ENCODE data around the gene TRDN. TPM values are rescaled to one million over a fixed set of nuclear protein-coding genes. Genes with fewer than 3 reads are reported as not detected.
A peak's percentile ranks its signal among the peaks of the same experiment; 100 is the strongest.

Gene TRDN
- total and polyA plus RNA-seq, 2 donors (not counting 1 experiment from before 2014, with no cell fraction given) = not detected

DNA sequence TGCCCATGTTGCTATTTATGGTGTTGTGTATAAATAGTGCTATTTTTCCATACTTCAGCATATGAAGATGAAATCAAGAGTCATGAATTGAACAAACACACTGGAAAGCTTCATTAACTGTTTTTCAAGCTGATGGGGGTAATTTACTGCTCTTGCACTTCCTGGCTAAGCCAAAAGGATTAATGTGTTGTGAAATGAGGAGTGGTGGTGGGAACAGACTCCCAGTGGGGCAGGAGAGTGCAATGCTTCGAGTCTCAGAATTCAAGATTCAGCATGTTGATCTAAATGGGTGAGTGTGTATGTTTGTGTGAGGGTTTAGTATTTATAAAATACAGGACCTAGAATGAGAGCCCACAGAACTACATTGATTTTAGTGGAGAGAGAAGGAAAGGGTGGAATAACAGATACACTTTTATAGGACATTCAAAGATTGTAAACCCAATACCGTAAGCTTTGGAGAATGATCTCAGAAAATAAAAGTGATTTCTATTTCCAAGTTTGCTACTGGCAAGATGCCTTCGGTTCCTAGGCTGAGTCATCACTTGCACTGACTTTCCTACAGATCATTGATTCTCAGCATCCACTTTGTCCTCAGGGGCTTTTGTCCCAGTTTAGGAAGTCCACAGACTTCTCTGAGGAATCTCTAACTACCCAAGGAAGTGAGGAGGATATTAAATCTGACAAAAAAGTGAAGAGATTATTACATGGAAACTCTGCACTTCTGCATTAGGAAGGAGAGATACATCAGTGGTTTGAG lies 303.6 kb downstream of the TRDN start:
- H3K27me3 ChIP-seq (ENCODE audit: control insufficient read depth, insufficient read depth, low read length) = no peaks in the 10 kb centered on the region
- DNase-seq (ENCODE audit: low read depth in 2 of 2) = peak in 1 of 2 donors; percentile 0
- H3K36me3 ChIP-seq (ENCODE audit: control insufficient read depth, insufficient read depth, low read length) = no peaks in the 10 kb centered on the region
- H3K79me2 ChIP-seq (ENCODE audit: control insufficient read depth, insufficient read depth, low read length) = no peaks in the 10 kb centered on the region
- no peak overlapping the region for H3K9ac ChIP-seq (ENCODE audit: insufficient read depth, low read length)
- no peaks in the 10 kb centered on the region for H3K9me3 ChIP-seq (ENCODE audit: control insufficient read depth, insufficient read depth, low read depth, low read length)
- no peaks in the 10 kb centered on the region for H4K20me1 ChIP-seq (ENCODE audit: control insufficient read depth, extremely low read depth, insufficient read depth, low read length)
- no peak overlapping the region for H2AFZ ChIP-seq (ENCODE audit: low read length)
- H3K4me1 ChIP-seq (ENCODE audit: control insufficient read depth, extremely low read depth, insufficient read depth, low read length) = no peaks in the 10 kb centered on the region
- no peak overlapping the region for H3K4me3 ChIP-seq (replicated peaks in 1 of 4; ENCODE audit: control extremely low read depth in 1 of 4, insufficient read depth in 1 of 4, low read depth in 3 of 4, low read length in 4 of 4)
- TF ChIP-seq EZH2 (IDR thresholded peaks at IDR 0.05; ENCODE audit: low read length, missing control alignments) = no peak
- TF ChIP-seq, protein P1, sequence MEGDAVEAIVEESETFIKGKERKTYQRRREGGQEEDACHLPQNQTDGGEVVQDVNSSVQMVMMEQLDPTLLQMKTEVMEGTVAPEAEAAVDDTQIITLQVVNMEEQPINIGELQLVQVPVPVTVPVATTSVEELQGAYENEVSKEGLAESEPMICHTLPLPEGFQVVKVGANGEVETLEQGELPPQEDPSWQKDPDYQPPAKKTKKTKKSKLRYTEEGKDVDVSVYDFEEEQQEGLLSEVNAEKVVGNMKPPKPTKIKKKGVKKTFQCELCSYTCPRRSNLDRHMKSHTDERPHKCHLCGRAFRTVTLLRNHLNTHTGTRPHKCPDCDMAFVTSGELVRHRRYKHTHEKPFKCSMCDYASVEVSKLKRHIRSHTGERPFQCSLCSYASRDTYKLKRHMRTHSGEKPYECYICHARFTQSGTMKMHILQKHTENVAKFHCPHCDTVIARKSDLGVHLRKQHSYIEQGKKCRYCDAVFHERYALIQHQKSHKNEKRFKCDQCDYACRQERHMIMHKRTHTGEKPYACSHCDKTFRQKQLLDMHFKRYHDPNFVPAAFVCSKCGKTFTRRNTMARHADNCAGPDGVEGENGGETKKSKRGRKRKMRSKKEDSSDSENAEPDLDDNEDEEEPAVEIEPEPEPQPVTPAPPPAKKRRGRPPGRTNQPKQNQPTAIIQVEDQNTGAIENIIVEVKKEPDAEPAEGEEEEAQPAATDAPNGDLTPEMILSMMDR (conservative IDR thresholded peaks at IDR 0.05 in 1 of 2, IDR thresholded peaks at IDR 0.05 in 1 of 2; ENCODE audit: low read depth in 1 of 2, low read length in 2 of 2) = no peak
- H3K27ac ChIP-seq (ENCODE audit: insufficient read depth, low read length) = no peak overlapping the region
- no peak overlapping the region for H3K4me2 ChIP-seq (ENCODE audit: extremely low read depth, insufficient read depth, low read length)

DNA sequence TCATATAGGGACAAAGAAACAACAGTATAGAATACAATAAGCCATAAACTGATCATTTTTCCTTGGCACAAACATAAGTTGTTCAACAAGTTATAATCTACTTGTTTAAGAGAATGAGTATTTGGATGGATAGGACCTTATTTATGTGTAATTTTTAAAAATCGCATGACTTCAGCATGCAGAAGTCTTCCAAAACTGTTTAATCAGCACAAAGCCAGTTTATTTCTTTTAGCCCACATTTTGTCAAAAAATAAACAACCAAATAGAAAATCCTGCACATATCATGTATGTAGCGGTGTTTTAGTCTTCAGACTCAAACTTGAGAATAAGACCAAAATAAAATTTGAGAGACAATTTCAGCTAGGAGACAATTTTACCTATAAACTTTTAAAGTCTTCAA lies 304.7 kb downstream of the TRDN start:
- no peak for DNase-seq (ENCODE audit: low read depth in 2 of 2)
- no peak overlapping the region for H2AFZ ChIP-seq (ENCODE audit: low read length)
- TF ChIP-seq, protein P1 (conservative IDR thresholded peaks at IDR 0.05 in 1 of 2, IDR thresholded peaks at IDR 0.05 in 1 of 2; ENCODE audit: low read depth in 1 of 2, low read length in 2 of 2) = no peak
- TF ChIP-seq EZH2 (IDR thresholded peaks at IDR 0.05; ENCODE audit: low read length, missing control alignments) = no peak
- H3K79me2 ChIP-seq (ENCODE audit: control insufficient read depth, insufficient read depth, low read length) = no peaks in the 10 kb centered on the region
- H3K4me3 ChIP-seq (replicated peaks in 1 of 4; ENCODE audit: control extremely low read depth in 1 of 4, insufficient read depth in 1 of 4, low read depth in 3 of 4, low read length in 4 of 4) = no peak overlapping the region
- H3K27me3 ChIP-seq (ENCODE audit: control insufficient read depth, insufficient read depth, low read length) = no peaks in the 10 kb centered on the region
- no peak overlapping the region for H3K27ac ChIP-seq (ENCODE audit: insufficient read depth, low read length)
- H3K4me1 ChIP-seq (ENCODE audit: control insufficient read depth, extremely low read depth, insufficient read depth, low read length) = no peaks in the 10 kb centered on the region
- no peak overlapping the region for H3K9ac ChIP-seq (ENCODE audit: insufficient read depth, low read length)
- no peaks in the 10 kb centered on the region for H3K36me3 ChIP-seq (ENCODE audit: control insufficient read depth, insufficient read depth, low read length)
- no peak overlapping the region for H3K4me2 ChIP-seq (ENCODE audit: extremely low read depth, insufficient read depth, low read length)
- no peaks in the 10 kb centered on the region for H4K20me1 ChIP-seq (ENCODE audit: control insufficient read depth, extremely low read depth, insufficient read depth, low read length)
- no peaks in the 10 kb centered on the region for H3K9me3 ChIP-seq (ENCODE audit: control insufficient read depth, insufficient read depth, low read depth, low read length)

DNA sequence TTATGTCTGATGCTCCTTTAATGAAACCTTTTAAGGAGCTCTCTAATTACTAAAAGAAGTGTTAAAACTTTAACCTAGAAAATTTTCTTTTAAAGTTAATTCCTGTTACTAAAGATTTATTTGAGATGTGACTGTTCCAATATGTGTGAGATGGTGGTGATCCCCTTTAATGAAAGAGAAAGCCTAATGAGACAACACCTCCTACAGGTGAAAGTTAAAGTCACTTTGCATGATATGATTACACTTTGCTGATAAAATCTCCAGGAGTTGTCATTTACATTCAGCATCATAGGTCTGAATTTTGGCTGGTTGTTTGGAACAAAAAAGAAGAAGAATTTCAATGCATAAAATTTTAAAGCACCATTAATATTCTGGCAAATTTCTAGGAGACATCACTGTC lies 307.4 kb downstream of the TRDN start:
- H3K79me2 ChIP-seq (ENCODE audit: control insufficient read depth, insufficient read depth, low read length) = no peaks in the 10 kb centered on the region
- DNase-seq (ENCODE audit: low read depth in 2 of 2) = no peak

More for the DNA sequence above, 307.4 kb downstream of the TRDN start:
- Histone ChIP-seq H3K9ac (ENCODE audit: insufficient read depth, low read length) (no peak overlapping the region), H3K27ac (ENCODE audit: insufficient read depth, low read length) (no peak overlapping the region), H2AFZ (ENCODE audit: low read length) (no peak overlapping the region), H3K27me3 (ENCODE audit: control insufficient read depth, insufficient read depth, low read length) (no peaks in the 10 kb centered on the region), H3K4me3 (replicated peaks in 1 of 4; ENCODE audit: control extremely low read depth in 1 of 4, insufficient read depth in 1 of 4, low read depth in 3 of 4, low read length in 4 of 4) (no peak overlapping the region), H3K4me2 (ENCODE audit: extremely low read depth, insufficient read depth, low read length) (no peak overlapping the region), H3K36me3 (ENCODE audit: control insufficient read depth, insufficient read depth, low read length) (no peaks in the 10 kb centered on the region), H4K20me1 (ENCODE audit: control insufficient read depth, extremely low read depth, insufficient read depth, low read length) (no peaks in the 10 kb centered on the region), H3K4me1 (ENCODE audit: control insufficient read depth, extremely low read depth, insufficient read depth, low read length) (no peaks in the 10 kb centered on the region), H3K9me3 (ENCODE audit: control insufficient read depth, insufficient read depth, low read depth, low read length) (no peaks in the 10 kb centered on the region)
- TF ChIP-seq, protein P1 (conservative IDR thresholded peaks at IDR 0.05 in 1 of 2, IDR thresholded peaks at IDR 0.05 in 1 of 2; ENCODE audit: low read depth in 1 of 2, low read length in 2 of 2) = no peak
- no peak for TF ChIP-seq EZH2 (IDR thresholded peaks at IDR 0.05; ENCODE audit: low read length, missing control alignments)
